ENCODE data around the gene FER.

GRCh38 chr5:108760512-108760911, 12.8 kb downstream of the FER start:
- TF ChIP-seq, protein P1, sequence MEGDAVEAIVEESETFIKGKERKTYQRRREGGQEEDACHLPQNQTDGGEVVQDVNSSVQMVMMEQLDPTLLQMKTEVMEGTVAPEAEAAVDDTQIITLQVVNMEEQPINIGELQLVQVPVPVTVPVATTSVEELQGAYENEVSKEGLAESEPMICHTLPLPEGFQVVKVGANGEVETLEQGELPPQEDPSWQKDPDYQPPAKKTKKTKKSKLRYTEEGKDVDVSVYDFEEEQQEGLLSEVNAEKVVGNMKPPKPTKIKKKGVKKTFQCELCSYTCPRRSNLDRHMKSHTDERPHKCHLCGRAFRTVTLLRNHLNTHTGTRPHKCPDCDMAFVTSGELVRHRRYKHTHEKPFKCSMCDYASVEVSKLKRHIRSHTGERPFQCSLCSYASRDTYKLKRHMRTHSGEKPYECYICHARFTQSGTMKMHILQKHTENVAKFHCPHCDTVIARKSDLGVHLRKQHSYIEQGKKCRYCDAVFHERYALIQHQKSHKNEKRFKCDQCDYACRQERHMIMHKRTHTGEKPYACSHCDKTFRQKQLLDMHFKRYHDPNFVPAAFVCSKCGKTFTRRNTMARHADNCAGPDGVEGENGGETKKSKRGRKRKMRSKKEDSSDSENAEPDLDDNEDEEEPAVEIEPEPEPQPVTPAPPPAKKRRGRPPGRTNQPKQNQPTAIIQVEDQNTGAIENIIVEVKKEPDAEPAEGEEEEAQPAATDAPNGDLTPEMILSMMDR (IDR thresholded peaks at IDR 0.05; ENCODE audit: low read depth, low read length) = no peak
- no peak for TF ChIP-seq EZH2phosphoT487 (IDR thresholded peaks at IDR 0.05; ENCODE audit: low read depth)
